NOMO-1 treated with dmso at 0.1 percent for 144 hours (cell line): ENCODE data around the gene SOBP.

Experiments
- DNase-seq: peaks from one replicate; lab custom pipeline; 2025; ENCODE audit not compliant: unreplicated experiment; lab: John Stamatoyannopoulos, UW

SOBP gene

DNA sequence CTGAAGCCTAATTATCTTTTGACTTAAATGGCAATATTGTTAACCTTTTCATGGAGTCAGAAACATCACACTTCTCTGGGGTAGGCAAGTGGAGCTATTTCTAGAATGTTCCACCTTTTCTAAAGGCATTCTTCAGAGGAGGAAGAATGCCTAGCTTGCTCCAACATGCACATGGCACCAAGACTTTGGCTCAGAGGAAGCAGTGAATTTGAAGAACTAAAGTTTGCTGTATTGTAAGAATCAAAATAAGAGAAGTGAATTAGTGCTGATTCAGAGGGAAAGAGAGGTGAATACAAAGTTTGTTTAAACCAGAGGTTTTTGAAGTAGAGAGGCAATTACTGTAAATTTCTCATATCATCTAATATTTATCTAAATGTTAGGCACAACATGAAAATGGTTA, 92.2 kb downstream of the SOBP start:
- no peak for DNase-seq

DNA sequence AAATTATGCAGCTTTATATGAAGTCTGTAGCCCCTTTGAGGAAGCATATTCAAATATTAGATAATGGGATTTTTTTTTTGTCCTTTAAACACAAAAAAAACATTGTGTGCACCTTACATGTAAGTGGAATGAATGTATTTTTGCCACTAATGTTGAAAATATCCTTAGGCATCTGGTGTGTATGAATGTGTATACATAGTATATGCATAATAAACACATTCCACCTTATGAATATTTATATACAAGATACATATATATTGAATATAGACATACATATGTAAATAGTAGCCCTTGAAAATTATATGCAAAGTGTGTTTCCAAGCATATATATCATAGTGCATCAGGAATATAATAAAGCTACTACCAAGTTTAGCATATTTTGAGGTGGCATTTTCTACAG, 94.8 kb downstream of the SOBP start:
- no peak for DNase-seq

DNA sequence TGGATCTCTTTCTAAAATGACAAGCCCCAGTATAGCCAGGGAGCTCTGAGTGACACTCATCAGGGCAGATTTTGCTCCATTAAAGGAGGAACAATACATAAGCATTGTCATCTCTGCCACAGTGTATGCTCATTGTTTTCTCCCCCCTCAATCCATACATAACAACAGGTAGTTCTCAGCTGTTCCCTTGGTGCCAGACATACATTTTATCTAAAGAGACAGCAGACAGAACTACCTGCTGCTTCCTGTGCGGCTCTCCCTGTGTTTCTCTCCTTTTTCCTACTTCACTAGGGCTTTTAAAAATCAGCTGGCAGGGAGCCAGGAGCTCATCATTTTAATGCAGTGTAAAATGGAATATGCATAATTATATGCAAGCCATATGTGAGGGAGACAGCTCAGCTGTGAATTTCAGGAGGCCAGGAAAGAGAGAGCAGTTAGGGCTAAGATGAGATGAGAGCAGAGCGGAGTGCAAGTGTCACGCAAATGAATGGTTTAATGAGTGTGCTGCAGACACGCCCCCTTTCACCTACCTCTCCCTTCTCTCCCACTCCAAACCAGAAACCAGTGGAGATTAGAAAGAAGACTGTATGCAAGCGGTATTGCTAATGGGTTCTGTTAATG, 96.0 kb downstream of the SOBP start:
- no peak for DNase-seq

DNA sequence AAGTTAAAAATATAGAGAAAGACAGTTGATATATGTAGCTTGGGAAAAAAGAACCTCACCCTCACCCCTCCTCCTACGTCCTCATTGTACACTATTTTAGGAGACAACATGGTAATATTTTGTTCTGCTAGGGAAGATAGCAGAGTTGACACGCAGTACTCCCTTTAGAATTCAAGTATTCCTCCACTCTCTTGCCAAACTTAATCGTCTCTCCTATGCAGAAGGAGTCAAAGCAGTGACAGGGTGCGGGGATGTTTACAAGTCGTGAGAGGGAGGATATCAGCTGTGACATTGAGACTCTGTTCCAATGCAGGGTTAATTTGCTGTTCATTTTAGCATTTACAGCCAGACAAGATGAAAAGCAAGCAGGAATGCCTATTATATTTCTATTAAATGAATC, 97.5 kb downstream of the SOBP start:
- no peak for DNase-seq

DNA sequence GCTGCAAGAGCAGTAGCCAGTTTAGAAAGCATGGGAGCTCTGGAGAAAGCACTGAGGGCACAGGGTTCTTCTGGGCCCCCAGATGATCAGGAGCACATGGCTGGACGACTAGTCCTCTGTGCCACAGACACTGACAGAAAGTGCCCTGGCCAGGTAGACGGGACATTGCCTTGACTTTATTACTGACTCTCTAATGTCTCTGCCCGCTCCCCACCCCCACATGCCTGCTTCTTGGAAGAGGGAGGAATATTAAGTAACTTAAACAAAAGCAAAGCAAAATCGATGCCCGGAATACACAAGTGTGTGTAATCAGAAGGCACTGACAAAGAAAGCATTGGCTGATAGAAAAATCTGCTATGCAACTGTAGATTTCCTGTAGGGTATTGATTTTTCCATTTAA, 99.3 kb downstream of the SOBP start:
- no peak for DNase-seq

DNA sequence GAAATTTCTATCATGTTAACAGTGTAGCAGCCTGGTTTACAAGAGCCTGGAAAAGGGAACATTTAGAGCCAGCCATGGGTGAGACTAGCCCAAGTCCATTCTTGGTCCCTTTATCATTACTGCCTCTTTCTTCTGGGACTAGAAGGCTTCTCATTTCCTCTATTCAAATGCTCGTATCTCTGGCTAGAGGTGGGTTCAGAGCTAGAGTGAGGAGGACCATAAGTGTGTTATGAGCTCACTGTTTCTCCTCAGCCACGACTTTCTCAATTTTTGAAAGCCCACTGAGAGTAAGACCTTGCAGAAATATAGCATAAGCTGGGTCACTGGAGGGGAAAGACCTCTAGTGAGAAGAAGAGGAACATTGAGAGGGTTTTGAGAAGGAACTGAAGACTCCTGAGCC, 100.0 kb downstream of the SOBP start:
- no peak for DNase-seq

DNA sequence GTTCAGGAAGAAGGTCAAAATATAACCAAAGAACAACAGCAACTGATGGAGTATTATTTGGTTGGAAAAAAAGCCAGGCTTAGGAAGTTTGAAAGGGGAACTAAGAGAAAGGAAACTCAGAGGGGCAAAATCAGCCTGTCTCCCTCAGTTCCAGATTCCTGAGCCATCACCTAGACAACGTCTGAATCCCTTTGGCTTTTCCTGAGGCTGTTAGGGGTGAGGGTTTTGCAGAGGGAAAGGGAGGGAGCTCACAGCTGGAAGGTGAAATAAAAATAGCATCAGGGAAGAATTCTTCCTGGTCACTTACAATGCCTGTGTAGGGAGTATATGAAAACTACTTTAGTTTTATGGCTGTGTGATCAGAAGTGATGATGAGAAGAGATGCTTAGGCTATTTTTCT, 100.5 kb downstream of the SOBP start:
- DNase-seq: no peak

DNA sequence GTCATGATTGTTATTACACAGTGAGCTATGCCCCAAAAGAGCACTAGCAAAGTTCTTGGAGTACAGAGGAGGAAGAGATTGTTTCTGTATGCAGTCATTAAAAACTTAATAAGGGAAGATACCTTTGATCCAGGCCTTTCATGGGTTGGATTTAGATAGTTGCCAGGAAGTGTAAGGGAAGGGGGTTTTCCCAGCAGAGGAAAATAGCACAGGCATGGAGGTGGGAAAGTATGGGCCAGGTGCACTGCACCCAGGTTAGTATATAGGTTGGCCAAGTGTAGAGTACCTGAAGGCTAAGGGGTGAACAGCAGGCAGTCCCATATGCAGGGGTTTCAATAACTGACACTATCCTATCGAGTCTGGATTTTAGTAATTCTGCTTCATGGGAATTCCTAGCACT, 101.4 kb downstream of the SOBP start:
- DNase-seq: no peak

DNA sequence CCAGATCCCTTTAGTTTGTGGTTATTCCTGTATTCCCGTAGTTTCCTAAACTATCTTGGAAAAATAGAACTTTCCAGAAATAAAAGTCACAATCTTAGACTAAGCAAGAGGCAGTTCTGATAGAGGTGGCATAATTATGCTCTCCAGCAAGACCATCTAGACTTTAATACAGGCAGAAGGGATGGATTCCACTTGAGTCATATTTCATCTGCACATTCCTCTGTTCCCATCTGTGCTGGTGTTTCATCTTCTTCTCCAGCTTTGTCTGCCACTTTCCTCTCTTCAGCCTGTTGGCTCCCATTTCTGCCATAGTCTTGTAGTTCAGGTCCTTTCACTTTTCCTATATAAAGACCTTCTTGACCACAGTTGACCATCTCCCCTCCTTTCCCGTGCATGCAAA, 102.9 kb downstream of the SOBP start:
- DNase-seq: no peak

DNA sequence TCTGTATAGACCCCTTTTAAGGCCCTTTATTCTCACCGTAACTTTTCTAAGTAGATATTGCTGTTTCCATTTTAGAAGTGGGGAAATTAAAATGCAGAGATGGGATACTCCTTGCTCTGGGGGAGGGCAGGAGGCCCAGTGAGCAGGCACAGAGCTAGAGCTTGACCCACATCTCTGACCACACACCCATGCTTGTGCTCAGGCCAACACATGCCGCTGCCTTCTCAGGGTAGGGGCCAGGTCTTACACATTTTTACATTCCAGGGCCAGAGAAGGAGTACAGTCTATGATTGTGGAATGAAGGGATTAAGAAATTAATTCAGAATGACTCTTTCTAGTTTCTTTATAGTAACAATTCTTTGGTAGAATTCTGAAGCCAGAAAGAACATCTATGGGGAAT, 104.8 kb downstream of the SOBP start:
- no peak for DNase-seq

DNA sequence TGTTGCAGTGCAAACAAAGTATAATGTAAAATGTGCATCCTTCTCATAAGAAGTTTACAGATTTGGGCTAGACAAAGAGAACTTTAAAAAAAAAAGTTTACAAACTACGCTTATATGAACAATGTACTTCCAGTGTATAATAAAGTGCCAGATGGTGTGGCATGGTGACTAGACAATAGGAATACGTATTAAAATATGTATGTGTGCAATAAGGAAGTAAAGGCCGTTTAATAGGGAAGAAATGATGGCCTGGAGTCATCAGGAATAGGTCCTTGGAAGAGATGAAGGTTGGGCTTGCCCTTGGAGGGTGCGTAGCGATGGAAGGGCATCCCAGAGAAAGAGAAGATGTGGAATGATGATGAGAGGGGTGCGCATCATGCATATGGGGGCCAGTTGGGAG, 108.2 kb downstream of the SOBP start:
- DNase-seq: no peak

DNA sequence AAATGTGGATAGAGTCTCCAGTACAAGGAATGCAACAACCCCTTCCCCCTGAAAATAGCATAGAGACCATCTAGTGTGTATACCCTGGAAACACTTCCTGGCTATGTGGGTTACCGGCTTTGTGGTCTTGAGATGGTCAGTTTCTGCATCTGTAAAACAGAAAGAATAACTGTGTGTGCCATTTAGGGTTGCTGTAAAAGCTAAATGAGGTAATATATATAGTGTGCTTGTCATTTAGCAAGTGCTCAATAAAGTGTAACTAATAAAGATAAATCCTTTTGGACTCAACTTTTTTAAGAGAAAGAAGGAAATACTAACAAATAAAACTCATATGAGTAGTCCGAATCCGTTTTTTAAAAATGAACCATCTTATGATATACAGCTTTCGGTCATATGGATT, 109.1 kb downstream of the SOBP start:
- DNase-seq: no peak

DNA sequence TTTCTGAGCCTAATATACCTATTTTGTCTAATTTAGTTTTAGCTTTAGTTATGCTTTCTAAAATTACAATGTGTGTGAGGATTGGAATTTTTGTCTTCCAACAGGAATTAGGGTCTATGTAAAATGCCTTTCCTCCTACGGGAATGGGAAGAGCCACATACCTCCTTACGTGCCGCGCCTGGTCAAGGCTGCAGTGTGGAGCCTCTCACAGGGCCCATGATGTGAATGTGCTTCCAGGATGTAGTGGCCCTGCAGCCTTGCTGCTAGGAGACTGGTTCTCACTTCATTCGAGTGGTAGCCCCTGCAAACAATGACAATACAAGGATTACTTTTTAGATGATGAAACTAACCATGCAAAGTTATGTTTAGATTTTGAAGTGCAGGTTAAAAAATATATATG, 110.2 kb downstream of the SOBP start:
- no peak for DNase-seq

DNA sequence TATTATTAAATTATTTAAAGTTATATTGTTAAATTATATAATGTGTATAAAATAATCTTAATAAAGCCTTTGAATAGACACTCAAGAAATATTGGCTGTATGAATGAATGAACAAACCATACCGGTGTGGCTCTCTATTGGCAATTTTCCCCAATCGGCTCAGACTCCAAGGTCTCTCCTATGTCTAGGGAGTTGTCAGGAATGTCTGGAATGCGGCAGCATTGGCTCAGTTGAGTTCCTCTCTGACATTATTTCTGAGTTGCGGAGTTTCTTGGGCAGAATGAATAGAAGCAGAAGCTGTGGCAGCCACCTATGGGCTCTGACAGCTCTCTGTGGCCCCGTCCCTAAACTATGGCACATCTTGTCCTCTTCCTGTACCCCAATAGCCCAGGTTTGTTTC, 111.0 kb downstream of the SOBP start:
- DNase-seq: no peak

DNA sequence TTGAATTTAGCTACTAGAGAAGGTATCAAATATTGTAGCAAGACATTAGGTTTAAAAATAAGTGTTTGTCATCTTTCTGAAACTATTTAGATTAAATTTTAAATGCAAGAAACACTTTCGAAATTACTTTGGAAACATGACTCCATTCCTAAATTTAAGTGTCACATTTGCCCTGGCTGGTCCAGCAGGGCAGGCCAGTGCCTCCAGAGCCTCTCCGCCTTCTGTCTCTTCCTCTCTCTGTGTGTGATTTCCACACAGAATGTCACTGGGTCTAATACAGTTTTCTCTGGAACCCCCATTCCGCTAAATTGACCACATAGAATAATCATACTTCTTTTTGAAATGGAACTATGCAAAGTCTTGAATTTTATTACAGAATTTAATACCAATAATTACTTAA, 111.5 kb downstream of the SOBP start:
- DNase-seq: no peak

DNA sequence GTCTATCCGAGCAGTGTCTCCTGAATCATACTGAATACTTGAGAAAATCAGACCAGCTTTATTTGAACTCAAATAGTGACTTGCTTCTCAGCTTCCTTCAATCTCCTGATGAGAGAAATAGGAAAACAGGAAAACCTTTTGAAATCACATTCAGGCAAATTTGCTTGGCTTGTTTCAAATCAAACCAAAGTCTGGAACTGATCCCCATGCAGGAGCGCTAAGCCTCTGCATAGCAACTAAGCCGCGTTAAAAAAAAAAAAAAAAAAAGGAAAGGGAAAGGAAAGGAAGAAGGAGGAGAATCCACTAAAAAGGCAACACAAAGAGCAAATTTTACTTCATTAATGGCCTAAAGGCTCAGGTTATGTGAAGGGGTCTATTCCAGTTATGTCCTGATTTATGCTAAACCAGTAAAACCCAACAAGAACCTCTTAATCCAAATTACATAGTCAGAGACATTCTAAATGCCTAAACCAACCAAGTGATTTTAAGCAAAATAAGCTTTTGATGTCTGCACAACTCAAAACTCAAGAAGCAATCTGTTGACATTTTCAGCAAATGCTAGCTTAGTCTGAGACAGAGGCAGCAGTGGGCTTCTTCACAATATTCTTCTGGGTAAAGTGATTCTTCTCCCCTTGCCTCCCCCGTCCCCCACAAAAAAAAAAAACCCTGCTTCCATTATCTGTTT, 112.5 kb downstream of the SOBP start:
- no peak for DNase-seq

DNA sequence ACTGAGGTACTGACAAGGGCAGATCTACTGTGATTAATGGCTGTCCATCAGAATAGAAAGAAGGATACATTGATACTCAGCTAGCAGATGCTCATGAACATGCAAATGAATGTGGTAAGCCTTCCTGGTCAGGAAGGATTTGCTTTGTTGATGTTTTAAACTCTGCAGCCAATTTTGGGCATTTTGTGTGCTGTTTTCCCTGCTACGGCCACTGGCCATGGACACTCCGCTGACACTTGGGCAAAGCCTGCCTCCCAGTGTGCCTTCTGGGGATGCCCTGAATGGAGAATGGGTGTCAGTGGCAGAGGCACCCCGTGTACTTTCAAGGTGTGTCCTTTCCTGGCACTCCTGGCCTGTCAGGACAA, 113.1 kb downstream of the SOBP start:
- DNase-seq: no peak

DNA sequence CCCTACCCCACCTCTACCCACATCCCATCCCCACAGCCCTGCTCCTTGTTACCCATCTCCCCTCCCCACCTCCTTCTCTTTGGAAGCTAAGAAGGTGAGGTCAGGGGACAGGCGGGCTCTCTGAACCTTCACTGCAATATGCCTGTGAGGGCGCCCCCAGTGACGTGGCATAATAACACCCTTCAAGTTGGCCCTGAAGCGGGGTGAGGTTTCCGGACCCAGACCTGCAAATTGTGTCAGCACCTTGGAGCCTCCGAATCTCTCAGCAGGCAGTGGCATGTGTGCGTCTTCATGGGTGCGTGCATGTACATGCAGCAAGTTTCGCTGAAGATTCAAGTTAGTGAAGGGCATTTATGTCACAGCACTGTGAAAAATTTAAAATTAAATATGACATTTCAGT, 114.6 kb downstream of the SOBP start:
- no peak for DNase-seq

DNA sequence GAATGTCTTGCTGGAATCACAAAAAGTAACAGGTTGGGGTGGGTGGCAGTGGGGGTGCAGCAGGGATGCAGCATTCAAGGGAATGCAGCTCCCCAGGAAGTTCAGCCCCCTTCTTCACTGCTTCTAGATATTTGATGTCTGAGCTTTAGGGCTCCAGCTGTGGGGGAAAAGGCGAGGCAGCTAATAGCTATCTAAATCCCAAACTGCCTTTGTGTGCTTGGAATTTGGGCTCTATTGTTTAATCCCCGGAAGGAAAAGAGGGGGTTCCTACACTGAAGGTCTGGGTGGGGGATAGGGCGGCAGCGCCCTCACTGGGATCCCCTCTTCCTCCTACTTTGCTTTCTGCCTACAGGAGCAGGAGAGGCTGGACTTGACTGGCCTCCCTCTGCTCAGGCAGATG, 116.5 kb downstream of the SOBP start:
- no peak for DNase-seq

DNA sequence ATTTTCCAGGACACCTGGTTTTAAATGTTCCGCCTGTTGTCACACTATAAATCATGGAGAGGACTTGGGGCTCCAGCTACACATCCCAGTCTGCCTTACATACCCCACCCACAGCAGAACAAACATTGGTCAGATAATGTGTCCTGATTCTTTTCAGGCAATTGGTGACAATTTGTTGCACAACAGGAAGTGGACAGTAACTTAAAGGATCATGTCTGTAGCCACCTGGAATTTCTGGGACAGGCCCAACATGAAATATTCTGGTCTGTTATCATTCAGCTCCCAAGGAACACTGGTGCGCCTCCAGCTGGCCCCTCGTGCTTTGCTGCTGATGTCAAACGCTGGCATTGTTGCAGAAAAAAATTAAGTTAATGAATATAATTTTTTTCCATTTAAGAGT, 117.2 kb downstream of the SOBP start:
- no peak for DNase-seq

DNA sequence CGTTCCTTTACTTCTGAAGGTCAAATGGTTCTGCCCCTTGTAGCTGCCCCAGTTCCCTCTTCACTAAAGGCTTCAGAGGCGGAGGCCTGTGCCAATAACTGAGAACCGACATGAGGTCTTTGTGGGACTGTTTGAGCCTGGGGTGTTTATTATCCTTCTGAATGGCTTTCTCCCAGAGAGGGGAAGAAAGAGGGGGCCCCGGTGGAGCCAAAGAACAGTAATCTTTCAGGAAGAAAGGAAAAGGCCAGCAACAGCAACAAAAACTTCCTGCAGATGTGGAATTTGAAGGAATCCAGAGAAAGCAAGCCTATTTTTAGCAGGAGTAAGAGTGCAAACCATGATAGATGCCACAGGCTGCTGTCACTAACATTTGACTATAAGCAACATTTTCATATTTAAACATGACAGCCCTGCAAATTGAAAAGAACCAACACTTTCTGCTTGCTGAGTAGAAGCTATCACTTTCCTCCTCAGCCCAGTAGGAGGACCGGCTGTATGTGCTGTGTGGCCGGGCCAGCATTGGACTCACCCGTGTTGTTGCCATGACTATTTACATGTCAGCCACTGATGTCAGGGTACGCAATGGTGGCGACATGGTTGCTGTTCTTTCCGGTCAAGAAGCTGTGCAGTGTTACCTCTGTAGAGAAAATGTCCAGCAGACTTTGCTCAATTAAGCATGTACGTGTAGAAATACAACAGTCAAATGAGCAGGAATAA, 121.3 kb downstream of the SOBP start:
- DNase-seq: no peak

DNA sequence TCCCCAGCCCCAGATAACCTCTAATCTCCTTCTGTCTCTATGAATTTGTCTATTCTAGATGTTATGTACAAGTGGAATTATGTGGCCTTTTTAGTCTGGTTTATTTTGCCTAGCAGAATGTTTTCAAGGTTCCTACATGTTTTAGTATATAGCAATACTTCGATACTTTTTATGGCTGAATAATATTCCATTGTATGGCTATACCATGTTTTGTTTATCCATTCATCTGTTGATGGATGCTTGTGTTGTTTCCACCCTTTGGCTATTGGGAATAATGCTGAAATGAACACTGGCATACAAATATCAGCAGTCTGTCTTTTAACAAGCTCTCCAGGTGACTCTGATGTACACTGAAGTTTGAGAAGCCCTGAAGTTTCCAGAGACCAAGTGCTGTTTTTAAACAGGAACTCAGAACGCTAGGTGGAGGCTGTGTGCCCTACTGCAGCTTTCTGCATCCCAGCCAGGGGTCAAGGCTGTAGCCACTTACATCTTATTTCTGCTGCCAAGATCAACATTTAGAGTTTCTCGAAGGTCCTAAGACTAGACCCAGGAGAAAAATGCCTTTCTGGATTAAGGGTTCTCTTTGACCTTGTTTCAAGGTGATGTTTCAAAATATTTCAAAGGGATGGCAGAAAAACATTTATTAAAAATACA, 123.0 kb downstream of the SOBP start:
- DNase-seq: no peak
